Activated CD4-positive, alpha-beta T cell treated with anti-CD3 and anti-CD28 coated beads, Interleukin-10, Interleukin-2, amounts not matched to agents 100 ng/mL and 50 ng/mL, durations not matched to agents 16 hours and 8 hours (primary cell): ENCODE measurements around the gene STK11IP.

Experiments used
- DNase-seq: peaks from one replicate; pipeline ENCODE4 v3.0.0-alpha.2; 2020

Gene STK11IP

DNA sequence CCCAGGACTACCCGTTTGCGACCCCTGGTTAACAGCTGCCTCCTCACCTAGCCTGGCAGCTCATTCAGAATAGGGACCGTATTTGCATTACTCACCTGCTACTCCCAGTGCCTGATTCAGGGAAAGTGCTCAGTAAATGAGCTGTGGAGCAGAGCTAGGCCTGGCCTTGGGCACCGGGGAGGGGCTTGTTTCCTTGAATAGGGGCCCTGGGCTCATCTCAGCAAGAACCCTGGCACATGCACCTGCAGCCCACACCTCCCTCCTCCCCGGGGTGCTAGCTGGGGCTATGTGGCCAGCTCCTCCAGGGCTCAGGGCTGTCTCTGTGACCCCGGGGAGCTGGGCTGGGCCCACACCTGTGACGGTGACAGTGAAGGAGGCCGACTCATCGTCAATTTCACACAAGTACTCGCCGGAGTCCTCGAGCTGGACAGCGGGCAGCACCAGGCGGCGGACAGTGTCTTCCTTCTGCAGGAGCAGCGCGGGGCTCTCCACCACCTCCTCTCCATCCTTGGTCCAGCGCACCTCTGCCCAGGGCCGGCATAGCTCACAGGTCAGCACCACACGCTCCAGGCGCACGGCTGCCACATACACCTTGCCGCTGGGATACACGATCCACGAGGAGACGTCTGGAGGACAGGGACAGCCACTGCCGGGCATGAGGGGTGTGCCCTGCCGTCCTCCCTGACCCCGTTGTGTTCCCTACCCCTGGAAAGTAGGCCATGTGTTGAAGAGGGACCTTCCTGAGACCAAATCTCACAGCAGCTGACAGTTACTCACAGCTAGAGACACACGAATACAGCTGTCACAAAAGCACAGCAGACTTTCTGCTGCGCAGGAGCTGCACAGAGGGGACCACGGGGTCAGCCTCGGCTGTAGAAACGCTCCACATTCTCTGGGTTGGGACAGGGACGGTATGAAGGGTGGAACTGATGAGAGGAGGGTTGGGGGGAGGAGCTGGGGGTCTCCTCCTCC lies 35.3 kb upstream of the STK11IP start:
- DNase-seq = no peak

DNA sequence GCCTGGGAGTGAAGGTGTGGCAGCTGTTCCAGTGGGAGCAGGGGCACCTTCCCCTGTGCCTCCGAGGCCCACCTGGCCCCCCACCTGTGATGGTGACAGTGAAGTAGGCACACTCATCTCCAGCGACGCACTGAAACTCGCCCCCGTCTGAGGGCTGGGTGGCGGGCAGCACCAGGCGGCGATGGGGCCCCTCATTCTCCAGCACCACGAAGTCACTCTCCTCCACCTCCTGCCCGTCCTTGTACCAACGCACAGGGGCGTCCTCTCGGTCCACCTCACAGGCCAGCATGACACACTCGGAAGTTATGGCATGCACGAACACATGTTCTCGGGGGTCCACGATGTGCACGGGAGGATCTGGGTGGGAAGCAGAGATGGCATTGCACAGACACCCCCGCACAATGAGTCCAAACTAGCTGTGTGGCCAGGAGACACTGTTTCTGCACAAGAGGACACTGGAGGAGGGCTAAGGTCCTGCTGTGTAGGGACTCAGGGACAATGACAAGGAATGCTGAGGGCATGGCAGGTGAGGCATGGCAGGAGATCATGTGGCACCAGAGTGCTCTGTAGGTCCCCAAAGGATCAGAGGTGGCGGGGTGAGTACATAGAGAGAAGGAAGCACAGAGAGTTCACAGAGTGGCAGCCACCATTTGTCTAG lies 34.3 kb upstream of the STK11IP start:
- no peak for DNase-seq

DNA sequence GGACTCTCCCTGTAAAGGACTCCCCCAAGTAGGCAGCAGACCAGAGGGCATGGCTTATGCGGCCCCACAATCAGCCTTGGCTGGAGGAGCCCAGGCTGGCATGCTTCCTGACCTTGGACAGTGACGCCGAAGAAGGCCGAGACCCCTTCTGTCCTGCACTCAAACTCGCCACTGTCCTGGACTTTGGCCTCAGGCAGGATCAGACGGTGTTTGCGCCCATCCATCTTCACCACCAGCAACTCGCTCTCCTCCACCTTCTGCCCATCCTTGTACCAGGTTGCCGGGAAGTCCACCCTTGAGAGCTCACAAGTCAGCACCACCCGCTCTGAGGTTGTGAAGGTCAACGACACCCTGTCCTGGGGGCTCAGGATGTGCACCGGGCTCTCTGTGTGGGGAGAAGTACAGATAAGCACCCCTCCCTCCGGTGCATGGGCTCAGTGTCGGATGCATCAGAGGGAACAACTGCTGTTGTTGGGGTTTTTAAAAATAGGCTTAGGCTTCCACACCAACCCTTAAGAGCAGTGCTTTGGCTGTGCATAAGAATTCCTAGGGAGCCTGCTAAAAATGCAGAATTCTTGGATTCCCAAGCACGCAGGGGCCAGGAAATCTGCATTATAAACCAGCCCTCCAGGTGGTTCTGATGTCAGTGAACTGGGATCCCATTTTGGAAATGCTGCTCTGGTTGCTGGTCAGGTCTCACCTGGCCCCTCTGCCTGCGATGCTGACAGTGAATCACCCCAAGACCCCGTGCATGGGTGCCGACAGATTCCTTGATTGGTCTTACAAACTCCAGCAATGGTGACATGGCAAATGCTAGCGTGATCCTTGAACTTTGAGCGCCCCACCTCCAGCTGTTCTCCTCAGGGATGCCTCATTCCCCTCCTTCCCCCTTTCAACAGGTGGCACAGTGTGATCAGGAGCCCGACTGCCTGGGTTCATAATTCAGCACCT lies 32.3 kb upstream of the STK11IP start:
- DNase-seq = no peak

DNA sequence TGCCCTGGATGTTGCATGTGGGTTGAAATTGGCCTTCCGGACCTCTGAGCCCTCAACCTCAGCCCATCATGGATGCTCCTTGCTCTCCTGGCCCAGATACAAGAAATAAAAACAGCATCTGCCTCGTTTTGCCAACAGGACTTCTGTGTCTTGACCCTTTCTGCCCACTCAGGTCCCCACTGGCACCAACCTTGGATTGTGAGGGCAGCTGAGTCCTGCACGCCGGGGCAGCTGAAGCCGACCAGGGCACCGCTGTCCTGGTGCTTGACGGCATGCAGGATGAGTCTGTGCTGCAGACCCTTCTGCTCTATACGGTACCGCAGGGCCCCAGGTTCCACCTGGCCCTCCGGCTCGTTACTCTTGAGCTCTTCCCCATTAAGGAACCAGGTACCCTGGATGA lies 31.0 kb upstream of the STK11IP start:
- DNase-seq = no peak

DNA sequence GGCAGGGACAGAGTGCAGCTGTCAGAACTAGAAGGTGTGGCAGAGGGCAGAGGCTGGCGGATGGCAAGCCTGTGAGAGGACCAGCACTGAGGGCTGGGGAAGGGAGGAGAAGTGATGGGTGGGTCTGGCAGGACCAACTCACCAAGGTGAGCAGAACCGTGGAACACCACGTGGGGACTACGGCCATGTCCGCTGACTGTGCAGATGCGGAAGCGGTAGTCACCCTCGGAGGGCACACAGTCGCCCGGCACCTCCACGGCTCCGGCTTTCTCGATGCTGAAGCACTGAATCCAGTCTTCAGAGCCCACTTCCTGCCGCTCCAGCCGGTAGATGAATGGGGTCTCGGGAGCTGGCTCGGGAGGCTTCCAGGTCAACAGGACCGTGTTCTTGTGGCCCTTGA lies 30.5 kb upstream of the STK11IP start:
- DNase-seq = no peak

DNA sequence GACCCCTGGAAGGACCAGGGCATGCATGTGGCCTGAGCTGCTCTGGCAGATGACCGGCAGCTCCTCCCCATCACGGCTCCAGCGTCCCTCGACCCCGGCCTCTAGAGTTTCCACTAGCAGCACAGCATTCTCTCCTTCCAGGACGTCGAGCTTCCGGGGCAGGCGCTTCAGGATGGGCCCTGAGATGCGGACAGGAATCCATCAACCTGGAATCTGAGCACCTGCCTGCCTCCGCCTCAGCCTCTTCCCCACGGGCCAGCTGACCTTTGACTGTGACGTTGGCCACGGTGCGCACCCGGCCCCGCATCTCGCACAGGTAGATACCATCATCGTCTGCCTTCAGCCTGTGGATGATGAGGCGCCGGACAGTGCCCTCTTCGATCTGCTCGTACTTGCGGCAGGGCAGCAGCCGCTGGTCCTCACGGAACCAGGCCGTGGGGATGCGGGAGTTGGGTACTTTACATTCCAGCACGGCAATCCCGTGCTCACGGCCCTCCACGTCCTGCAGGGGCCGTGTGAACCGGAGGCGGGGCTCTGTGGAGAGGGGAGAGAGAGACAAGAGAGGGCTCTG lies 29.8 kb upstream of the STK11IP start:
- no peak for DNase-seq

DNA sequence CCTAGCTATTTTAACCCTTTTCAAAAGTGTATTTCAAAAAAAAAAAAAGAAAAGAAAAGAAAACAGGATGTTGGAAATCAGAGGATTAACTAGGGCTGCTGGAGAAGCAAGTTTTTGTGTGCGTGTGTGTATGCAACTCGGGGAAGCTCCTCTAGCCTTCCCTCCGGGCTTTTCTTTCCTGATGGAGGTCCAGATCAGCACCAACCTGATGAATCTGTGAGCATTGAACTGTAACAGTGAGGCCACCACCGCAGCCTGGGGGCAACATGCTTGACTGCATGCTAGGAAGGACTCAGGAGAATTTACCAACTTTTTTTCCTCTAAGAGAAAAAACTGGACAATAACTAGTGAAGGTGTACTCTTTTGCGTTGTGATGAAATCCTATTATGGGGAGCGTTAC lies 28.6 kb upstream of the STK11IP start:
- no peak for DNase-seq

DNA sequence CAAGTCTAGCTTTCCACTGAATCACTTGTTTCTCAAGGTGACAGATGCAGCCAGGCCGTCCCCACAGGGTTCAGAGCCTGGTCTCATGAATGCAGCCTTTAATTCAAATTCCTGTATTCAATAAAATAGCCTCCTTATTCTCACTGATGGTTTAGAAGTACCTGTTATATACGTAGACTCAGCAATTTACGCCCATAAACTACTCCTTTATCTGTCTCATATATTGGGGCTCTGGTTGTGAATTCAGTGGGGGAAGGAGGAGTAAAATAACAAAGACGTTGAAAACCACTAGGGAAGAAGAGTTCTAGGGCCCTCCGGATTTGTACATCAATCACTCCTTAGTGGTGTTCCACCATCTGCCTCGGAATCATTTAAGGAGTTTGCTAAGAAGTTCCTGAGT lies 28.0 kb upstream of the STK11IP start:
- DNase-seq = no peak

DNA sequence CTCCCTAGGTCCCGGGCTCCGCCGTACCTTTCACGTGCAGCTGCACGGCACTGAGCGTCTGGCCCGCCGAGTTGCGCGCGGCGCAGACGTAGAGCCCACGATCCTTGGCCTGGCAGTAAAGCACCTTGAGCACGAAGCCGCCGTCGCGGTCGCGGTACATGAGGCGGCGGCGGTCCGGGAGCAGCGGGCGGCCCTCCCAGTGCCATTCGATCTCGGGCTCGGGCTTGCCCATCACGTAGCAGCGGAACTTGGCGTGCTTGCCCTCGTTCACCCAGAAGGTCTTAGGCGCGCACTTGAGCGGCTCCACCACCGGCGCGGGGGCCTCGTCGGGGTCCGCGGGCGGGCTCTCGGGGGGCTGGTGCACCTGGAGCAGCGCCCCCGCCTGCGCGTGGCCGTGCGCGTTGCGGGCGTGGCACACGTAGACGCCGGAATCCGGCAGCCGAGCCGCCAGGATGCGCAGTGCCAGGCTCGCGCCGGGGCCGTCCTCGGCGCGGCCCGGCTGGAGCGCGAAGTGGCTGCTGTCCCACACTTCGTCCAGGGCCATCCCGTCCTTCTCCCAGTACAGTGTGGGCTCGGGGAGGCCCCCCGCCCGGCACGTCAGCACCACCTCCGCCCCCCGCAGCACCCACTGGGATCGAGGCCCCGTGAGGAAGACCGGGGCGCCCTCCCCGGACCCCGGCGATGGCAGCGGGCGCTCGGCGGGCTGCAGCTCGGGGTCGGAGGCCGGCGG lies 27.3 kb upstream of the STK11IP start:
- no peak for DNase-seq

DNA sequence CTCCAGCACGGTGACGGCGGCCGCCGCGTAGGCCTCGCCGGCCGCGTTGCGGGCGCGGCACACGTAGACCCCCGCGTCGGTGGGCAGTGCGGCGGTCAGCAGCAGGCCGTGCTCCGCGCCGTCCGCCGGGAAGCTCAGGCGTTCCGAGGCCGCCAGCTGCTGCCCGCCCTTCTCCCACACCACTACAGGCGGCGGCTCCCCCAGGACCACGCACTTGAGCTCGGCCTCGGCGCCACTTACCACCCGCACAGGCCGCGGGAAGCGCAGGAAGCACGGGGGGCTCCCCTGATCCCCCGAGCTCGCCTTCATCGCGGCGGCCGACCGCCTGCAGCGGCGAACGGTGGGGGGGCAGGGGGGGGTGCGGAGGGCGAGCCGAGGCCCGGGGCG lies 26.7 kb upstream of the STK11IP start:
- DNase-seq = no peak

DNA sequence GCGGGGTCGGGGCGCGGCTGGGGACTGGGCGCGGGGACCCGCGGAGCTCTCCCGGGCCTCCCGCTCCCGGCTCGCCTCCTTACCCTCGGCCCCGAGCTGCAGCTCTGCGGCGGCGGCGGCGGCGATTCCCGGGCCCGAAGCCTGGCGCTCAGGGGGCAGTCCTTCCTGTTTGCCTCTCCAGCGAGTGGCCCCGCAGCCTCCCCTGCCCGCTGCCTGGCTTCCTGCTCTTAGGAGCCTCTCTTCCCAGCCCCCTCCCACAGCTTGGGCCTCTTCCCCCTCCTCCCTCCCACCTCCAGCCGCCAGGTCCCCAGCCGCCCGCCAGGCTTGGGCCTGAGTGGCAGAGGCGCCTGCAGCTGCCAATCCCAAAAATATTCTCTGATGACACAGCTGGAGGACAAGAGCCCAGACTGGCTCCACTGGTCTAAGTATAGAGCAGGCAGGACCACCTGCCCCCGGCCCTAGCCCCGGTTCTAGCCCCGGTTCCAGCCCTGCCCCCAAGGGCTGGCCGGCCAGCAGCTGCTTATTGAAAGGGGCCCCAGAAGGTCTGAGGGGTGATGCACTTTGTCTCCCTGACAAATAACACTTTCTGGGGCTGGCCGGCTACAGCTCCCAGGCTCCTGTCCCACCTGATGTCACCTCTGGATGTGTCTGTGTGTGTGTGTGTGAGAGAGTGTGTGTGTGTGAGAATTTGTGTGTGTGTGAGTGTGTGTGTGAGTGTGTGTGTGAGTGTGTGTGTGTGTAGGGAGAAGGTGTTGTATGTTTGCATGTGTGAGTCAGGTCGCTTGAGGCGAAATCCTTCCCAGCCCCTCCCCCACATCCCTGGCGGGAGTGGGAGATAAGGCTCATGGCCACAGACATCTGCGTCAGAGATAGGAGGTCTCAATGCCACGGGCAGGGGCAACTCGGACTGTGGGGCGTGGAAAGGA lies 26.1 kb upstream of the STK11IP start, which contains the start of gene OBSL1:
Gene OBSL1 (minus strand): TSS at position 229 of the 926 bp plus-strand sequence. CDS start 307 bp downstream, outside the sequence.
- no peak for DNase-seq

DNA sequence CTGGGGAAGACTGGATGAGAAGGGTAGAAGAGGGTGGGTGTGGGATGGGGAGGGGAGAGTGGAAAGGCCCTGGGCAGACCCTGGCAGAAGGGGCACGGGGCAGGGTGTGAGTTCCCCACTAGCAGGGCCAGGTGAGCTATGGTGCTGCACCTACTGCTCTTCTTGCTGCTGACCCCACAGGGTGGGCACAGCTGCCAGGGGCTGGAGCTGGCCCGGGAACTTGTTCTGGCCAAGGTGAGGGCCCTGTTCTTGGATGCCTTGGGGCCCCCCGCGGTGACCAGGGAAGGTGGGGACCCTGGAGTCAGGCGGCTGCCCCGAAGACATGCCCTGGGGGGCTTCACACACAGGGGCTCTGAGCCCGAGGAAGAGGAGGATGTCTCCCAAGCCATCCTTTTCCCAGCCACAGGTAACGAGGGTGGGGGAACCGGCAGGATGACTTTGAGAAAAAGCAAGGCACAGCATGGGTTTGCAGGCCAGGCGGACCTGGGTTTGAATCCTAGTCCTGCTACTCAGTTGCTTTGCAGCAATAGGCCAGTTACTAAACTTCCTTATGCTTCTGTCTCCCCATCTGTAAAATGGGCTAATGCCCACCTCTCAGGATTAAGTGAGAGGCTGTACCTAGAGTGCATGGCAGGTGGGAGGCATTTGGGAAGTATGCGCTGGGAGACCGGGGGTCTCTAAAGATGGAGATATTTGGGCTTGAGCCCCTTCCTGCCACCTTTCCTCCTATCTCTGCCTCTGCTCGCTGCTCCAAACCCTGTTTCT lies 25.2 kb upstream of the STK11IP start, which contains the start of gene INHA:
Gene INHA (plus strand): TSS at position 74 of the 765 bp plus-strand sequence. CDS start 65 bp downstream, at position 139.
- DNase-seq = no peak

DNA sequence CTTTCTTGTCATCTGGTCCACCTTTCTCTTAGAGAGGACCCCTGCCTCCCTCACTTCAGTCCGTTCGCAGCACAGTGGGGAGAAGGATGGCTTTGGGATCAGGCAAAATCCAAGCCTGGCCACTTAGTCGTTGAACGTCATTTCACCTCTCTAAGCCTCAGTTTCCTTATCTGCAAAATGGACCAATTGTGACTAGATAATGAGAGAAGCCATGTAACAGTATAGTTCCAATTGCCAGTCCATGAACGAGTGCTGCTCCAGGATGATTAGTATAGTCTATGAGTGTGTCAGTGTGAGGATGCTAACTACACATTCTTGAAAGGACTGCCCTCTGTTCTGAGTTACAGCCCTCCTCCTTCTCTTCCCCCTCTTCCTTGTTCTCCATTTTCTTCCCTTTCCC lies 24.5 kb upstream of the STK11IP start:
- no peak for DNase-seq

DNA sequence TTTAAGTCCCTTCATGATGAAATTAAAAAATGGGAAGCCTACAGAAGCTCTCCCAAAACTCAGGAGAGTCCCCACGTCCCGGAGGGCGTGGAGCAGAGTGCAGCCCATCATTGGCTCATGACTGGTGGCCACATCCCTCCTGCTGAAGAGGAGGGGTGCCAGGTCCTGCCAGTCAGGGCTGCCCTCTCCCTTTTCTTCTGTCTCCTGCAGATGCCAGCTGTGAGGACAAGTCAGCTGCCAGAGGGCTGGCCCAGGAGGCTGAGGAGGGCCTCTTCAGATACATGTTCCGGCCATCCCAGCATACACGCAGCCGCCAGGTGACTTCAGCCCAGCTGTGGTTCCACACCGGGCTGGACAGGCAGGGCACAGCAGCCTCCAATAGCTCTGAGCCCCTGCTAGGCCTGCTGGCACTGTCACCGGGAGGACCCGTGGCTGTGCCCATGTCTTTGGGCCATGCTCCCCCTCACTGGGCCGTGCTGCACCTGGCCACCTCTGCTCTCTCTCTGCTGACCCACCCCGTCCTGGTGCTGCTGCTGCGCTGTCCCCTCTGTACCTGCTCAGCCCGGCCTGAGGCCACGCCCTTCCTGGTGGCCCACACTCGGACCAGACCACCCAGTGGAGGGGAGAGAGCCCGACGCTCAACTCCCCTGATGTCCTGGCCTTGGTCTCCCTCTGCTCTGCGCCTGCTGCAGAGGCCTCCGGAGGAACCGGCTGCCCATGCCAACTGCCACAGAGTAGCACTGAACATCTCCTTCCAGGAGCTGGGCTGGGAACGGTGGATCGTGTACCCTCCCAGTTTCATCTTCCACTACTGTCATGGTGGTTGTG lies 23.0 kb upstream of the STK11IP start:
- no peak for DNase-seq

DNA sequence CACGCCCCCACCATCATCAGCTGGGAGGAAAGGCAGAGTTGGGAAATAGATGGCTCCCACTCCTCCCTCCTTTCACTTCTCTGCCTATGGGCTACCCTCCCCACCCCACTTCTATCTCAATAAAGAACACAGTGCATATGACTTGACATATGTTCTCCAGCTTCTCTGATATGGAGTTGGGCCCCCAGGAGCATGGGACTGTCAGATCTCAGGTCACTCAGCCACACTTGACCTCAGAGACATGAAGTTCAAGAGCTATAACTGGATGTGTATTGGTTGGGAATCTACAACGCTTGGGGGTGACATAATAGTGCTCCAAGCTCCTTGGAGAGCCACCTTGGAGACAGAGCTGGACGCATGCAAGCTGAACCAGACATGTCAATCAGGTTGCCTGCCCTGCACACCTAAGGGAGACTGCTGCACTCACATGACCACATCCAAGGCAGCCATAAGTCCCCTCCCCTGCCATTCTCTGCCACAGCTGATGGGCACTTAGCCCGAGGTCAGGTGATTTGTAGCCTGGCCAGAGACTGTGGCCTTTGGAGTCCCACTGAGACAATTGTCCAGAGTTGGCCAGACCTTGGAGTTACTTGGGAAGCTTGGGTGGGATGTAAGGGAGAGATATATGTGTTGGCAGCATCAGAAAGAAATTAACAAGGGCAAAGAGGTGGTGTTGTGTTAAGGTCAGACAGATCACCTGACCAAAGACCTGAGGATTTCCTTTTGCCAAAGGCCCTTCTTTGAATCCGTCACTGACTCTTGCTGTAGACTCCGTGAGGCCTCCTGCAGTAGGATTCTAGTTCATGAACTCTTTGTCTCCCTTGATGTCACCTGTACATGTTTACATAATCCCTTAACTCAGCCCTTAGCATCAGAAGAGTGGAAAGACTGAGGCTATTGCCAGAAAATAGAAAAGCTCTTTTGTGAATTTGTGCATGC lies 21.8 kb upstream of the STK11IP start:
- DNase-seq = no peak

DNA sequence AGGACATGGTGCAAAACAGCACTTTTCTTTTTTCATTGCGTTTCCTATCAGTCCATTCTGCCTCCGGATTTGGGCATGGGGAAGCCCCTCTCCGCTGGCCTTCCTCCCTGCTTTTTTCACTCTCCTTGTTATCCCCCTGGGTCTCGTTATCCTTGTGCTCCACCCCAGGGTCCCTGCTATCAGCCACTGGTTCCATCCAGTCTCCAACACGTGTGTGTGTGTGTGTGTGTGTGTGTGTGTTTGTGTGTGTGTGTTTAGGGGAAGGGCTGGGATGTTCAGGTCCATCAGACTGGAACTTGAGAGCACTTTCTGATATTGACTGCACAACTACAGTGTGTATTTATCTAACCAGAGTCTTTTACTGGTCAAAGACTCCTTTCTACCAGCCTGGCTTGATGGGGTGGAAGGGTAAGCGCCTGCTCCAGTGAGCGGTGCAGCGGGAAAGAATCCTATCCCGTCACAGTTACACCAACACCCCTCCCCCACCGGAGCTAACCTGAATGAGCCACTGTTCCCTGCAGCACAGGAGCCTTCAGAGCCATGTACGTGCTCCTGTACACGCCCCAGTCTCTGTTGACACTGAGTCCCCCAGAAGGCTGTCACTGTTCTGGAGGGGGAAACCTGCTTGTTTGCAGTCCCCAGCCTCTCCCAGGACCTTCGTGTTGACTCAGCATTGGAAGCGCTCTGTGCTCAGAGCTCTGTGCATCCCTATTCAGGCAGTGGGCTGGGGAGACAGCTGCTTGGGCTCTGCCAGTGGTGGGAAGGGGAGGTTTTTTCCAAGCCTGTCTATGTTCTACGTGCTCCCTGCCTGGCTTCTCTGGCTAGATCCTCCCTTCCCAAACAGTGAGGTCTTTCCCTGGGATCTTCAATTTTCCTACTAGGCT lies 20.9 kb upstream of the STK11IP start:
- no peak for DNase-seq
